Left renal pelvis (tissue), 4 donors: ENCODE data around the gene RBFOX1. TPM values are rescaled to one million over a fixed set of nuclear protein-coding genes. Genes with fewer than 3 reads are reported as not detected.
A peak's percentile ranks its signal among the peaks of the same experiment; 100 is the strongest.
"Not testable (repeated sequence)": the region's sequence is repeated elsewhere in the genome, so short reads cannot be mapped to it uniquely, and the experiment has no call there.

Experiments used
- DNase-seq, 4 donors: peaks; one replicate each; pipeline ENCODE4 v3.0.0-alpha.2; 2013; ENCODE audit warnings: low read depth in 4 of 4, low spot score in 3 of 4
- polyA plus RNA-seq, 4 donors: library from polyadenylated mRNA; unstranded; fragments of 120-200 nt; gene quantifications; one replicate each; pipeline ENCODE4 v1.2.1, GENCODE V29; 2013; ENCODE audit not compliant: insufficient read length in 4 of 4

The RBFOX1 gene
- polyA plus RNA-seq, 4 donors: 1.8 to 3.5 (median 2.6) TPM

- no peak for DNase-seq
Observed at GRCh38 chr16:7449808-7450207, 117.2 kb downstream of the RBFOX1 start.

- DNase-seq: no peak
Observed at GRCh38 chr16:7450440-7450839, 117.8 kb downstream of the RBFOX1 start.

GRCh38 chr16:7452090-7452489 lies 119.4 kb downstream of the RBFOX1 start:
- no peak for DNase-seq

- peak in 2 of 4 donors; percentile 24 to 61 for DNase-seq
Observed at GRCh38 chr16:7456211-7456610, 123.6 kb downstream of the RBFOX1 start.

- no peak for DNase-seq
Observed at GRCh38 chr16:7458144-7458543, 125.5 kb downstream of the RBFOX1 start.

GRCh38 chr16:7470344-7470743 lies 137.7 kb downstream of the RBFOX1 start:
- DNase-seq: no peak

GRCh38 chr16:7471268-7471667 lies 138.6 kb downstream of the RBFOX1 start:
- no peak for DNase-seq

- DNase-seq: no peak
Observed at GRCh38 chr16:7482032-7482431, 149.4 kb downstream of the RBFOX1 start.

GRCh38 chr16:7482596-7483290 lies 150.1 kb downstream of the RBFOX1 start:
- DNase-seq: no peak

- no peak for DNase-seq
Observed at GRCh38 chr16:7487574-7488323, 155.1 kb downstream of the RBFOX1 start.

GRCh38 chr16:7492122-7492521 lies 159.5 kb downstream of the RBFOX1 start:
- DNase-seq: no peak

- DNase-seq: no peak
Observed at GRCh38 chr16:7493133-7493532, 160.5 kb downstream of the RBFOX1 start.

- DNase-seq: no peak
Observed at GRCh38 chr16:7497691-7498090, 165.0 kb downstream of the RBFOX1 start.

GRCh38 chr16:7501868-7502267 lies 169.2 kb downstream of the RBFOX1 start:
- DNase-seq: no peak

- not testable (repeated sequence) for DNase-seq
Observed at GRCh38 chr16:7502591-7503157, 170.0 kb downstream of the RBFOX1 start.

- DNase-seq: no peak
Observed at GRCh38 chr16:7503666-7504065, 171.0 kb downstream of the RBFOX1 start.

GRCh38 chr16:7504844-7505243 lies 172.2 kb downstream of the RBFOX1 start:
- no peak for DNase-seq

- no peak for DNase-seq
Observed at GRCh38 chr16:7505495-7505894, 172.8 kb downstream of the RBFOX1 start.

- no peak for DNase-seq
Observed at GRCh38 chr16:7506363-7506762, 173.7 kb downstream of the RBFOX1 start.

GRCh38 chr16:7508656-7509055 lies 176.0 kb downstream of the RBFOX1 start:
- DNase-seq: no peak

- no peak for DNase-seq
Observed at GRCh38 chr16:7509963-7510601, 177.4 kb downstream of the RBFOX1 start.
